T-helper 1 cell (primary cell): ENCODE results near the gene EYS.
"Not testable (repeated sequence)": the region's sequence is repeated elsewhere in the genome, so short reads cannot be mapped to it uniquely, and the experiment has no call there.

Experiments used
- DNase-seq, 5 donors: peaks; one replicate each; pipeline ENCODE4 v3.0.0-alpha.2; 2012 to 2020

Gene EYS

DNA sequence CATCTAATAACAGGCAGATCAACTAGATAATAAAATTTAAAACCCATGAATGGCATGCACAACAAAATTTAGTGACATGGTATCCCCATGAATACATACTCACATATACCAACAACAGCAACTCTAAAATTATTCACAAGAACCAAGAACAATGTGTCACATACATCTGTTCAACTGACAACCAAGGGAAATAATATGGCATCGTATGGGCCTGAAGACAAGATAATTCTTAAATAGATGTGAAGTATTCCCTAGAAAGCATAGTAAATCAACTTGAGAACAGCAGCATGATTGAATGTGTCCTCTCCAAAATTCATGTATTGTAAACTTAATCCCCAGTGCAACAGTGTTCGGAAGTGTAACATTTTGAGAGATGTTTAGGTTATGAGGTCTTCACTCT is 635.5 kb downstream of the EYS start:
- DNase-seq, result no peak

DNA sequence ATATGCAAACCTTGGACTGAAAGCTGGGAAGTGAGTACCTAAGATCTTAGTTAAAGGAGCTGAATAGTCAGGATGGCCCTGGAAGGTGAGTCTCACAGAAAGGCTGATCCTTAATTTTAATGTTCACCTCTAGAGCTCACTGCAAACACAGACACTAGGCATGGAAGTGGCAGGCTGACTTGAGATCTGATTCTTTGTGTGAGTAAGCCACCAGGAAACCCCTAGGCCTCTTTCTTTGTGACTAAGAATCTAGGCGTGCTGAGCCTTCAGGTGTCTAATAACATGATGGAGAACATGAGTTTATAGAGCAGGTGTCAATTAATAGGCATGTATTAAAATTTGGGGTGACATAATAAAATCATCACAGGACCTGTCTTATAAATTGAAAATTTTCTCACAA is 642.2 kb downstream of the EYS start:
- DNase-seq, result no peak

- DNase-seq, result no peak
Measured at GRCh38 chr6:65059568-65059967, 647.5 kb downstream of the EYS start.

GRCh38 chr6:65055545-65055944 is 651.5 kb downstream of the EYS start:
- no peak for DNase-seq

GRCh38 chr6:65052626-65053025 is 654.4 kb downstream of the EYS start:
- DNase-seq, result no peak

DNA sequence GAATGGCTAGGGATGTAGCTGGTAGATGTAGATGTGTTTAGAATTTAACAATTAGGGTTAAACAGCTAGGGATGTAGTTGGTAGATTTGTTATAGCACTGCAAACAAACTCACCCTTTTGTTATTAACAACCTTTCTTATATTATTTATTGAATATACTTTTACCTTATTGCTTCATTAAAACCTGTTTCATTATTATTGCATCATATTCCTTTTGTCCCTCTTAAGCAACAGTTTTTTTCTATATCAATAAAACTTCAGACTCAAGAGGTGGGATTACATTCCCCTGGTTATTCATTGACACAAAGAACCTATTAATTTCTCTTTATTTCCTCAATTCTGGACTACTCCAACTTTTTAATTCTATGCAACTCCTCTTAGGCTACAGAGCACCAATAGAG is 661.2 kb downstream of the EYS start:
- DNase-seq, result no peak

DNA sequence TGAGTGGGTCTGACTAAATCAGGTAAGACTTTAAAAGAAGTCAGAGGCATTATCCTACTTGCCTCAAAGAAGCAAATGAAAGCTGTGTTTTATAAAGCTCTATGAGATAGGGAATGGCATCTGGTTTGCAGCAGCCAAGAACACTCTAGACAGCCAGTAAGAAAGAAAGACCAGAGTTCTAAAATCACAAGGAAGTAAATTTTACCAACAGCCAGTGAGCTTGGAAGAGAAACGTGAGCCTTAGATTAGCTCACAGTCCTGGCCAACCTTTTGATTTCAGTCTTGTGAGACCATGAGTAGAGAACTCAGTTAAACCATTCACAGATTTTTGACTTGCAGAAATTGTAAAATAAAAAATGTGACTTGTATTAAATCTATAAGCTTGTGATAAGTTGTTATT is 693.0 kb downstream of the EYS start:
- DNase-seq, result no peak

DNA sequence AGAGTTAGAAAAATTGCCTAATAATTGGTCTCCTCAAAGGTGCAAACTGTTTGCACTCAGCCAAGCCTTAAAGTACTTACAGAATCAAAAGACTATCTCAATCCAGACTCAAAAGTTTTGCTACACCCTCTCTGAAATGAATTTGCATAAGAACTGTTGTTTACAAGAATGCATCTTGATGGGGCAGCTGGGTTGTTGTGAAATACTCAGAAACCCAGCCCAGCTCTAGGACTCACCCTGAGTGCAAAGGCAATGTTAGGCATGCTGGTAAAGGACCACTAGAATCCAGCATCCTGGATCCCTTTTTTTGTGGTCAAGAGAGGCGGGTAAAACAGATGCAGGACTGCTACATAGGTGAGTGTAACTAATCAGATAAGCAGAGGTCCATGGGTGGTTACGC is 700.2 kb downstream of the EYS start:
- DNase-seq, result no peak

- no peak for DNase-seq
Measured at GRCh38 chr6:65004283-65004682, 702.7 kb downstream of the EYS start.

DNA sequence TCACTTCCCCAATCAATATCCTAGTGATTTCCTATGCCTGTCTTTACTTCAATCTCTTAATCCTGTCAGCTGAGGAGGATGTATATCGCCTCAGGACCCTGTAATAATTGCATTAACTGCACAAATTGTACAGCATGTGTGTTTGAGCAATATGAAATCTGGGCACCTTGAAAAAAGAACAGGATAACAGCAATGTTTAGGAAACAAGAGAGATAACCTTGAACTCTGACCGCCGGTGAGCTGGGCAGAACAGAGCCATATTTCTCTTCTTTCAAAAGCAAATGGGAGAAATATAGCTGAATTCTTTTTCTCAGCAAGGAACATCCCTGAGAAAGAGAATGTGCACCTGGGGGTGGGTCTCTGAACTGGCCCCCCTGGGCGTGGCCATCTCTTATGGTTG is 704.1 kb downstream of the EYS start:
- DNase-seq, result not testable (repeated sequence)

DNA sequence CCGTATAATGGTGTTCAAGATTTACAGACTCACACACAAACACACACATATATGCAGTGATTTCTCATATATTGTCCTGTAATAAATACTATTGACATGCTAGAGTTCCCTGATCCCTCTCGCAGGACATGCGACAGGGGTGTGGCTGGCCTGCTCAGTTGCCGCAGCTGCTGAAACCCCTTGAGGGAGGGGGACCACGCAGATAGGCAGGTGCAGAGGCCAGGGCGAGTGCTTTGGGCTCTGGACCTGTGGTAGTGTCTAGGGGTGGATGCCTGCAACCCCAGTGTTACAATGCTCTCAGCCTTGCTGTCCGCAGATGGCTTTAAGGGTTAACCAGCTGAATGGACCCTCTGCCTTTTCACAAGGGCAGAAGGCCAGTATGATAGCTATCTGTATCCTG is 706.2 kb downstream of the EYS start:
- no peak for DNase-seq

DNA sequence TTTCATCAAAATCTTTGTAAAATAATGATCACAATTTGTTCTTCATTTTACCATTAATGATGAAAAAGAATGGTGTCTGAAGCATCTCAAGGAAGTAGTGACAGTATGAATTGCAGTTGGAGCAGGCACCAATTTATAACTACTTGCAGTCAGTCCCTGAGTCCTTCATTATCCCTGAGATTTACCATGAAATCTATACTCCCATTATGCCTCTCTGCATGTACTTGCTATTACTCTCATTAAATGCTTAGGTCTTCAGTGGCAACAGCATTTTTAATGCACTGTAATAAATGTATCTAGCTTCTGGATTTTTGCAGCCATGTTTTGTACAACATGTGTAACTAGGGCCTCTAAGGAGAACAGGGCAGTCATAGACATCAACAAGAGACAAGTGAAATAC is 708.8 kb downstream of the EYS start:
- DNase-seq, result no peak

- no peak for DNase-seq
Measured at GRCh38 chr6:64996301-64996700, 710.7 kb downstream of the EYS start.

DNA sequence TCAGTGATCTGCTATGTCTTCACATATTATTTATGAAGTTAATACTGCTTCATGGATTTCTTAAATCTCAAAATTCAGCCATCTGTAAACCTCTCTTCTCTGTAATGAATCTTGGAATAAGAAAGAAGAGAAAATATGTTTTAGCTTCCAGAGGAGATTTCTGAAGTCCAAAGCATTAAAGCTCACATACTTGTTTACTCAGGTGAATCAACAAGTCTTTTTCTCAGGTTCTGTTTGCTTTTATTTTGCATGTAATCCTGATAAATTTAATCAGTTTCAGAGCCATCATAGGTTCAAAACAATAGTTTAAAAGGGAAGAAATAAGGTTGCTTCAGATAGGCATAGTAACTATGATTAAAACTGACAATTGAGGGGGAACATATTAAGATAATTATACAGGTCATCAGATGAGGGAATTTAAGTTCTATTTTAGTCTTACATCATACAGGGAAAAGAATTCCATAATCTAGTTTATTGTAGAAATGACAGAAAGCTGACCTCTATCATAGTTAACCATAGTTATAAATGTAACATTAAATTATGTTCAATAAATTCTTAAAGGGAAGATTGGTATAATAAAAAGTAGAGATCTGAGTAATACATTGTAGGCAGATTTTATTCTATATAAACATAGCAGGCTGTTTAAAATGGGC is 716.2 kb downstream of the EYS start:
- DNase-seq, result no peak

GRCh38 chr6:64988148-64988547 is 718.9 kb downstream of the EYS start:
- DNase-seq, result no peak

DNA sequence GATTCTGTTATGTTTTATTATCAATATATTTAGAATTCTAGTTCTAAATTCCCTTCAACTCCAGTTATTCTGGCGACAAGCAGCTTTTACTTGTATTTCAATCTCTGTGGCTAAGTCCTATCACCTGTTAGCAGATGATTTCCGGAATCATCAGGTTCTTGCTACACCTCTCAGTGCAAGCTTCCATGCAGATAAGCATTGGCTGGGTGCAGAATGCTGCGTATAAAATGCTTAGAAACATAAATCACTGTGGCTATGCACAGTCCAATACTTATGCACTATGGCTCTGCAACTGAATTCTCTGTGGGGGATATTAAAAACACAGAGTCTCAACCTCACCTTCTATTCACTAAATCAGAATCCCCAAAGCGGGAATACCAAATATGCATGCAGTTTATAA is 720.0 kb downstream of the EYS start:
- no peak for DNase-seq

GRCh38 chr6:64985726-64986125 is 721.3 kb downstream of the EYS start:
- no peak for DNase-seq

DNA sequence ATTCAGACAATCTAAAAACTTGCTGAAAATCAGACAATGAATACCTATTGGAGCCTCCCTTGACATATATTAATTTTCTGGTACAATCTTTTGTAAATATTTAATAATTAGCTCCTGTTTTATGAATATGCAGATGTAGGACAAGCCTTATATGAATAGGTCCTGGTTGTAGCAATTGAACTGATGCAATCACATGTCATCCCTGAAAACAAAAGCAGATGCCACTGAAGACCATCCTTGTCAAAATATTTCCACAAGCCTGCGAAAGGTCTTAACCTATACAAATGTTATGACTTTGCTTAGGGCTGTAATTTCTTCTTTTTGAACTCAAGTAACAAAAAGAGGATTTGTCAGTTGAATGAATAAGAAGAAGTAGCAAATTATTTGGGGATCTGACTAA is 722.1 kb downstream of the EYS start:
- no peak for DNase-seq

GRCh38 chr6:64983089-64983488 is 723.9 kb downstream of the EYS start:
- DNase-seq, result no peak

- no peak for DNase-seq
Measured at GRCh38 chr6:64973142-64973541, 733.9 kb downstream of the EYS start.

DNA sequence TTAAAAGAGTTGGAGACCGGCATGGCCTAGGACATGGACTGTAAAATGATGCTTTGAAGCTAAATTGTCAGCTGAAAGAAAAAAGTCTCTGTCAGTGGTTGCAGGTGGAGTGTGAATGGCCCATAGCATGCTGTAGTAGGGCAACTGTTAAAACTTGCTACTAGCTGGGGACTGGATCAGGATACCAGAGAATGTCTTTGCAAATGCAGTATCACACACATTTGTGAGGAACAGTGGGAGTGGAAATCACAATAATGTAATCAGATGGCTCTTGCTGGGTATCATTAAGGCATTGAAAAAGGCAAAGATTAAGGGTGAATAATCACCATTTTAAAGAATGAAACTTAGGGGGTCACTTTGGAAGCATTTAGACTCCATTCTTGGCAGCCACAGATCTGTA is 737.9 kb downstream of the EYS start:
- no peak for DNase-seq

GRCh38 chr6:64955435-64955848 is 751.6 kb downstream of the EYS start:
- DNase-seq, result no peak

- no peak for DNase-seq
Measured at GRCh38 chr6:64949257-64949656, 757.8 kb downstream of the EYS start.

GRCh38 chr6:64948261-64948660 is 758.8 kb downstream of the EYS start:
- DNase-seq, result no peak

GRCh38 chr6:64945450-64945849 is 761.6 kb downstream of the EYS start:
- DNase-seq, result no peak

DNA sequence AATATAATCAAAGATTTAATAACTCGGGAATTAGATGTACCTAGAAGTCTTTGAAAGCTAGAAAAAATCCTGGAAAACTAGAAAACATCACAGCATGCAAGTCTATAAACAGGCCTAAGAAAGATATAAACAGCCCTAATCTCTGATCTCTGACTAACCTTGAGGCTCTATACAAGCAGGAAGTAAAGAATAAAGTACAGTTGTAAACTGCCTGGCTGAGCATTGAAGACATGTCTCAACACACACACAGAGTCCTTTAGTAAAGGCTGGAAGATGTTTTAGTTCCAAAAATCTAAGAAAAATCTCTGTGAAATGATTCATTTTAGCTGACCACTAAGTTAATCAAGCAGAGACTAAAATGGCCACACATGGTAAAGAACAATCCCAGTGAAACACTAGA is 774.5 kb downstream of the EYS start:
- no peak for DNase-seq
